NCI-H446 (cell line): ENCODE measurements around the gene GPR17.

Experiments used
- DNase-seq, 2 experiments: peaks; one replicate each; lab custom pipeline; 2025; lab: John Stamatoyannopoulos, UW

The GPR17 gene

DNA sequence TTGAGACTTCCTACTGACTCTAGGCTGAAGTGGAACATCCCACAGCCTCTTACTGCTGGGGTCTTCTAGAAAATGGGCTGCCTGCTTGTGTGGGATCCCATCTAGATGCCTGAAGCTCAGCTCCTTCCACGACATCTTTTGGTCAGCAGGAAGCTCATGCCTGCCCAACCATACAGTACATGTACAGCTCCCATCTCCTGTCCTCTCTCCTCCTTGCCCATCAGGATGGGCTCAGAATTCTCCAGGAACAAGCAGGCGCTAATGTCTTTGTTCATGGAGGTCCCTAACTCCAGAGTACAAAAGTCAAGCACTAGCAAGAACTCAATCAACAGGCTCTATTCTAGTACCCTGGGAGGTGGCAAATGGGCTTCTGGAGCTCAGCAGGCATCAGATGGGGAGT is 31.7 kb upstream of the GPR17 start:
- no peak for DNase-seq

DNA sequence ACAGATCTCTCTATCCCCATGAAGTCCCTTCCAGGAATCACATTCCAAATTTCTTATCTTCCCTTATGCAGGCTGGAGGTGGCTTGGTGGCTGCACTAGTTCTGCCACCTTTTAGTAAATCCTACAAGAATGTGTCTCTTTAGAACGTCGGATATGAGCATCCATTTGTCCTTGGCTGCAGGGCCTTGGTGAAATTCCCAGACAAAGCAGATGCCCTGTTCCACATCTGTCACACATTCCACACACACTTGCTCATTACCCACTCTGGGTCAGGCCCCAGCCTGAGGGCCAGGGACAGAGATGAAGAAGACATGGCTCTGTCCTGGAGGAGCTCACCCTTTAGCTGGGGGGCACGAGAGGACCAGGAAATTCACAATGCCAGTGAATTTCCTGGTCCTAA is 31.2 kb upstream of the GPR17 start:
- no peak for DNase-seq

DNA sequence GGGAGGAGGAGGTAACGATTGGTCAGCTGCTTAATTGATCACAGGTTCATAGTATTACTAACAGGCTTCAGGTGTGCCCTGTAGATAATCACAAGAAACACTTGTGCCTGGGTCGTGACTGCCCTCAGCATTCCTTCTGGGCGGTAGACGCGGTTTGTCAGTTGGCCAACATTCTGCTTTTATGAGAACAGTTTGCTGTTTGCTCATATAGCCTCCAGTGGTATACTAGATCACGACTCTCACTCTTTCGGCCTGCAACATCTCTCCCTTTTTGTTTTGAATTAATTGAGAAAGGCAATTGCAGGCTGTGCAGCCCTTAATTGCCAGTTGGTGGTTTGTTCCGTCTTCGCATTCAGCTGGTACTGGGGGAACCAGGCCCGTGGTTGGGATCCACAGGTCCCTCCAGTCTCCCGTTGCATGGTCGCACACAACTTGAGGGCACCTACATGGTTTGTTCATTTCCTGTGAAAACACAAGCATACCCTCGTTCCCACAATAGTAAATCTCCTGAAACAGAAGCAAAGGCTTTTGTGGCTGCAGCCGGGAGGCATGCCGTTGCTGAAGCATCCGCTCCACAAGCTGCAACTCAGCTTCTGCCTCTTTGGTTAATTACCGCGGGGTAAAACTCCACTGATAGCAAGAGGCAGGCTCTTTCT is 30.3 kb upstream of the GPR17 start:
- no peak for DNase-seq

GRCh38 chr2:127618551-127619202 is 27.3 kb upstream of the GPR17 start:
- no peak for DNase-seq

DNA sequence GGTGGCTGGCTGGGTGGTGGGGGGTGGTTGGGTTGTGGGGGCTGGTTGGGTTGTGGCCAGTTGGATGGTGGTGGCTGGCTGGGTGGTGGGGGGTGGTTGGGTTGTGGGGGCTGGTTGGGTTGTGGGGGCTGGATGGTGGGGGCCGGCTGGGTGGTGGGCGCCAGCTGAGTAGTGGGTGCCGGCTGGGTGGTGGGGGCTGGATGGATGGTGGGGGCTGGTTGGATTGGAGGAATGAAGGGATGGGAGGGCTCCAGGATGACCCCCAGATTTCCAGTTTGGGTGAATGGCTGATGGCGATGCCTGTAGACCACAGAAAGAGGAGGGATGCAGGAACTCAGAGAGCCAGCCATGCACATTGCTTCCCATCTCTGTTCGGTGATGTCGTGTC is 26.8 kb upstream of the GPR17 start:
- no peak for DNase-seq

DNA sequence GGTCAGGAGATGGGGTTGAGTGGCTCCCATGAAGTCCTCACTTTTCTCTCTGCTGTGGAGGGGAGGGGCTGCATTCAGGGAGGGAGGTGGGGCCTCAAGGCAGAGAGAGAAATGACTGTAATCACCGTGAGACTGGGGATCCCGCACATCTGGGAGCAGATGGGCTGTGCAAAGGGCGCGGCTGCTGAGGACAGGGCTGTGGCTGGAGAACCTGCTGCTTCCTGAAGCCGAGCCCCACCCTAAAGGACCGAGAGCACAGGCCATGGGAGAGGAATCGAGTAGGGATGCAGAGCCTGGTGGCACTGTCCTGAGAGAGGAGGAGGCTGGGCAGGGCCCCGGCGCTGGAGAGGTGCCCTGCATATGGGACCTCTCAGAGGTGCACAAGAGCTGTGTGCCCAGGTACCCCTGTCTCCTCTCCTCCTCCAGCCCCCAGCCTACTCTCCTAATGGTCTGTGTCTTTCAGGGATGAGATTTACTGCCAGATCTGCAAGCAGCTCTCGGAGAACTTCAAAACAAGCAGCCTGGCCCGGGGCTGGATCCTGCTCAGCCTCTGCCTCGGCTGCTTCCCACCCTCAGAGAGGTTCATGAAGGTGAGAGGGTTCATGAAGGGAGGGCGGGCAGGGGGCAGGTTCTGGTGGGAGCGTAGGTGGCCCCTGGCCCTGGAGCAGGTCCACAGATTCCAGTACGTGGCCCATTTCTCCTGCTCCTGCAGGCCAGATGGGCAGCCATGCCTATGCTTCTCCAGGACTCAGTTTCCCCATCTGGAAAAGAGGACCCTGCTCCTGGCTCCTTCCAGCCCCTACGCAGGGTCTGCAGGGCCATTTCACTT is 25.9 kb upstream of the GPR17 start:
- DNase-seq, result no peak

- DNase-seq, result no peak
These were observed 25.1 kb upstream of the GPR17 start for GRCh38 chr2:127620866-127621265.

DNA sequence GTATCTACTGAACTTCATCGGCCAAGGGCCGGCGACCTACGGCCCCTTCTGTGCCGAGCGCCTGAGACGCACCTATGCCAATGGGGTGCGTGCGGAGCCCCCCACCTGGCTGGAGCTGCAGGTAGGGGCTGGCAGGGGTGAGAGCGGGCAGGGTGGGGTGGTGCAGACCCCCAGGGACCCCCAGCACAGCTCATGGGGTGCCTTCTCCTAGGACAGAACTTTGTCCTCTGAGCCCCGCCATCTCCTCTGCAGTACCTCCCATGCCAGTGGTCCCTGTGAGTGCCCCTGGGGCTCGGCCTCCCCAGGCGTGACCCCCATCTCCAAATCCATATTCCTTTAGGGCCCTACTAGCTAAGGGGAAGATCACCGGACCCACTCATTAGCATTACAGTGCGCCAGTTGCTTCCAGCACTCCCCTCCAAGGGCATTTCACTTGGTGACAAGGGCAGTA is 23.9 kb upstream of the GPR17 start:
- DNase-seq, result no peak

GRCh38 chr2:127622561-127623387 is 23.2 kb upstream of the GPR17 start:
- no peak for DNase-seq

- DNase-seq, result peak in 1 of 2 experiments; percentile 21
These were observed 22.3 kb upstream of the GPR17 start for GRCh38 chr2:127623388-127624319.

- DNase-seq, result no peak
These were observed 21.6 kb upstream of the GPR17 start for GRCh38 chr2:127624320-127624755.

- no peak for DNase-seq
These were observed 21.0 kb upstream of the GPR17 start for GRCh38 chr2:127624756-127625571.

GRCh38 chr2:127625572-127625951 is 20.4 kb upstream of the GPR17 start:
- DNase-seq, result no peak

DNA sequence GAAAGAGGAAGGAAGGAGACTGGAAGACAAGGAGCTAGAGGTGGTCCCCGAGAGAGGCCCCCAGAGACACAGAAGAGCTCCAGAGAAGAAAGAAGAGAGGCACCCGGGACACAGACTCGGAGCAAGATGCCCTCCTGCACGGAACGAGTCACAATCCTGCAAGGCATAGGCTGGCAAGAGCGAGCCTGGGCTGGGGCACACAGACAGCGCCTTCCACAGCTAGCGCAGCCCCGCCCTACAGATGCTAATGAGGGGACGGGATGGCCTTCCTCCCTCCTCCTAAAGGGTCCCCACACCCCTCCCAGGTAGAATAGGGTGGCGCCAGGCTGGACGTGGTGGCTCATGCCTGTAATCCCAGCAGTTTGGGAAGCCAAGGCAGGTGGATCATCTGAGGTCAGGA is 19.8 kb upstream of the GPR17 start:
- DNase-seq, result no peak

DNA sequence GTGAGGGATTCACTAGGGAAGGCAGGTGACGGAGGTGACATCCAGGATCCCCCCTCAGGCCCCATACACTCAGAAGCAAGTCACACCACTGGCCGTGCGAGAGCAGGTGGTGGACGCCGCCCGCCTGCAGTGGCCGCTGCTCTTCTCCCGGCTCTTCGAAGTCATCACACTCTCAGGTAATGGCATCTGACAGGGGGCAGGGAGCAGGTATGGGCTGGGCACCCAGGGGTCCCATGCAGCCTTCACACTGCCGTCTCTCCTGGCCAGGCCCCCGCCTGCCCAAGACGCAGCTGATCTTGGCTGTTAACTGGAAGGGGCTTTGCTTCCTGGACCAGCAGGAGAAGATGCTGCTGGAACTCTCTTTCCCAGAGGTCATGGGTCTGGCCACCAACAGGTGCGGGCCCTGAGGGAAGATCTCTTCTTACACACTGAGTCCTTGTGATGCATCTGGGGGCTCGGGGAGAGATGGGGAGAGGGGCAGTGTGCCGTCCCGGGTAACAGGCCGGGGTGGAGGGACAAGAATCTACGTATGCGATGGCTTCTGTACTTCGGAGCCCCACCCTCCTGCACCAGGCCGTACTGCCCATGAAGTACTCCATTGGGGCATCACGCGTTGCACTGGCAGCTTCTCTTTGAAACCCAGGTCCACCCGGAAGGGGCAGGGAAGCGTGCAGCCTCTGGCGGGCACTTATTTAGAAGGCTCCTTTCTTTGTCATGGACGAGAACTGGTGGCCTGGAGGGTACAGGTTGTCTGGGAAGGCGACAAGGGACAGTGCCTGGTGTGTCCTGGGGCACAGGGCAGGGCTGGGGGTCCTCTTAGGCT is 18.8 kb upstream of the GPR17 start:
- DNase-seq, result no peak

- no peak for DNase-seq
These were observed 18.0 kb upstream of the GPR17 start for GRCh38 chr2:127627740-127628571.

GRCh38 chr2:127628767-127629614 is 17.0 kb upstream of the GPR17 start:
- DNase-seq, result no peak
